Vagina (tissue), 2 donors: ENCODE results near the gene GSTA4. TPM values are rescaled to one million over a fixed set of nuclear protein-coding genes. Genes with fewer than 3 reads are reported as not detected.

Experiments
- DNase-seq, 2 donors: peaks; one replicate each; pipeline ENCODE4 v3.0.0-alpha.2; 2017; ENCODE audit errors: extremely low spot score in 2 of 2
- H3K27ac ChIP-seq: fragments of 200-600 bp; sonication (generic); one replicate; pipeline ENCODE4 v1.5.1; 2019
- H3K27me3 ChIP-seq: fragments of 200-600 bp; sonication (generic); one replicate; pipeline ENCODE4 v1.5.1; 2019
- H3K36me3 ChIP-seq, 2 donors: fragments of 200-600 bp; sonication (generic); one replicate each; pipeline ENCODE4 v1.5.1; 2017 to 2019
- H3K4me1 ChIP-seq: fragments of 200-600 bp; sonication (generic); one replicate; pipeline ENCODE4 v1.5.1; 2019
- H3K4me3 ChIP-seq, 2 donors: fragments of 200-600 bp; sonication (generic); 1 replicate in 1 of 2; 2 replicates in 1 of 2; pipeline ENCODE4 v1.5.1; 2016 to 2019
- H3K9me3 ChIP-seq: fragments of 200-600 bp; sonication (generic); one replicate; pipeline ENCODE4 v1.5.1; 2019
- CTCF ChIP-seq, 3 experiments: fragments of 450-650 bp in 2 of 3; fragments of 200-600 bp in 1 of 3; sonication (generic) in 1 of 3; IDR thresholded peaks; one replicate each; pipeline ENCODE4 v1.5.1; 2017 to 2019; ENCODE audit warnings: antibody characterized with exemption in 3 of 3, mild to moderate bottlenecking in 2 of 3, moderate library complexity in 2 of 3
- POLR2A ChIP-seq, 2 donors: fragments of 450-650 bp; IDR thresholded peaks; one replicate each; pipeline ENCODE4 v1.6.1; 2017; ENCODE audit warnings: antibody characterized with exemption in 2 of 2, mild to moderate bottlenecking in 2 of 2, moderate library complexity in 2 of 2
- POLR2AphosphoS5 ChIP-seq, 2 donors: sonication (generic); formaldehyde crosslinking; IDR thresholded peaks; one replicate each; pipeline ENCODE4 v1.9.0; 2017; ENCODE audit warnings: antibody characterized with exemption in 2 of 2, mild to moderate bottlenecking in 2 of 2, low read depth in 1 of 2; ENCODE audit not compliant: insufficient read depth in 1 of 2
- intact Hi-C: fragments of 100-400 bp; cut with DNase I; formaldehyde crosslinking; loops from one replicate; pipeline ENCODE4 v1.15.1; 2023
- total RNA-seq: library from RNA; depleted of rRNA; stranded (reverse); fragments of >200 nt; gene quantifications from one replicate; pipeline ENCODE4 v1.2.3, GENCODE V29; 2016

Gene GSTA4
- total RNA-seq, 1 donor from 2014 or later: 57.7 TPM

DNA sequence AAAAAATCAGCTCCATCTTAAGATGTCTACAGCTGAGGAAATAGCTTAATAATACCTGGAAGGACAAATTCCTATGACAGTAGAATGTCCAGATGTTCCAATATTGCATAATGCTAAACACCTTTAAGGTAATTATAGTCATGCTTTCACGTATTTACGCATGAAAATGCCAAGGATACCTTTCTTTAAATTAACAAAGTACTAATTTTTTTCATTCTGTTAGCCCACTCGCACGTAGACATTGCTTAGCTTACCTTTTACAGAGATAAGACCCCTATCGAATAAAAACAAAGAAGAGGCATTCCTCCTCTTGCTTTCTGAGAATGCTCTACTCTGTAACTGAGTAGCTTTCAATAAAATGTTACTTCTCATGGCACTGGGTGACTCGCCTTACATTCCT lies 4.4 kb upstream of the GSTA4 start:
- DNase-seq: no peak
- TF ChIP-seq POLR2AphosphoS5 (IDR thresholded peaks at IDR 0.05; ENCODE audit: insufficient read depth in 1 of 2, low read depth in 1 of 2) (no peak), CTCF (IDR thresholded peaks at IDR 0.05) (no peak), POLR2A (IDR thresholded peaks at IDR 0.05) (no peak)
- no peaks in the 10 kb centered on the region for H3K9me3 ChIP-seq
- no peak overlapping the region for H3K4me3 ChIP-seq
- H3K36me3 ChIP-seq: peaks cover 0 to 16% of the 10 kb centered on the region in 2 donors
- H3K27ac ChIP-seq: no peak overlapping the region
- no peaks in the 10 kb centered on the region for H3K27me3 ChIP-seq
- peaks cover 9% of the 10 kb centered on the region for H3K4me1 ChIP-seq
- intact Hi-C loops: no loop called here

GRCh38 chr6:52998603-52999002 lies 3.5 kb upstream of the GSTA4 start:
- no peak overlapping the region for H3K4me3 ChIP-seq
- no peaks in the 10 kb centered on the region for H3K9me3 ChIP-seq
- no peak overlapping the region for H3K27ac ChIP-seq
- peaks cover 12% of the 10 kb centered on the region for H3K4me1 ChIP-seq
- no peaks in the 10 kb centered on the region for H3K27me3 ChIP-seq
- H3K36me3 ChIP-seq: peaks cover 0 to 7% of the 10 kb centered on the region in 2 donors
- no peak for DNase-seq
- TF ChIP-seq POLR2AphosphoS5 (IDR thresholded peaks at IDR 0.05; ENCODE audit: insufficient read depth in 1 of 2, low read depth in 1 of 2) (no peak), CTCF (IDR thresholded peaks at IDR 0.05) (no peak)
- intact Hi-C loops: no loop called here

- no peak for DNase-seq
- H3K27me3 ChIP-seq: no peaks in the 10 kb centered on the region
- peaks cover 32% of the 10 kb centered on the region for H3K4me1 ChIP-seq
- H3K9me3 ChIP-seq: no peaks in the 10 kb centered on the region
- TF ChIP-seq POLR2A (IDR thresholded peaks at IDR 0.05) (no peak), POLR2AphosphoS5 (IDR thresholded peaks at IDR 0.05; ENCODE audit: insufficient read depth in 1 of 2, low read depth in 1 of 2) (no peak), CTCF (IDR thresholded peaks at IDR 0.05) (no peak)
- H3K4me3 ChIP-seq: peak overlapping the region; percentile 63 to 71
- intact Hi-C loops: loop anchor here (2.0 kb wide), 1 partner anchor 69 kb away; the partner anchor contains the start of gene FBXO9
- no peaks in the 10 kb centered on the region for H3K36me3 ChIP-seq
- peak overlapping the region; percentile 91 for H3K27ac ChIP-seq
These were observed 995 bp upstream of the GSTA4 start for GRCh38 chr6:52995913-52996645.

DNA sequence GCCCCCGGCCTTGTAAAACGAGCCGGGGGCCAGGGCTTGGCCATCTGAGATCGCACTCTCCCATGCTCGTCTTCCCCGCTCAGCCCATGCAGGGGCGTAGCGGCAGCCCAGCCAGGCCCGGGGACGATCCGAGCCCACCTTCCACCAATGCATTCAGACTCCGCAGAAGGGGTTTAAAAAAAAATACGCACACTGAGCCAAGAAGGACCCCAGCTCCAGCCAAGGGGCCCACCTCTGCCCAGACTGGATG lies 320 bp downstream of the GSTA4 start:
- no peaks in the 10 kb centered on the region for H3K36me3 ChIP-seq
- peak overlapping the region; percentile 63 to 71 for H3K4me3 ChIP-seq
- peak in 1 of 2 donors; percentile 89 for DNase-seq
- H3K27me3 ChIP-seq: no peaks in the 10 kb centered on the region
- TF ChIP-seq POLR2A (IDR thresholded peaks at IDR 0.05) (no peak), CTCF (IDR thresholded peaks at IDR 0.05) (no peak), POLR2AphosphoS5 (IDR thresholded peaks at IDR 0.05; ENCODE audit: insufficient read depth in 1 of 2, low read depth in 1 of 2) (no peak)
- intact Hi-C loops: loop anchor here (2.0 kb wide), 1 partner anchor 70 kb away; the partner anchor contains the start of gene FBXO9
- peaks cover 32% of the 10 kb centered on the region for H3K4me1 ChIP-seq
- no peaks in the 10 kb centered on the region for H3K9me3 ChIP-seq
- H3K27ac ChIP-seq: peak overlapping the region; percentile 91
